Measurements from ENCODE around the gene CSNK1A1L. TPM values are rescaled to one million over a fixed set of nuclear protein-coding genes. Genes with fewer than 3 reads are reported as not detected.

Gene CSNK1A1L
- total RNA-seq (not detected), polyA plus RNA-seq (not detected)
- long read RNA-seq, donor 1, result 0 reads
- long read RNA-seq, donor 2, partial matches to known transcripts, result 0 of 2 reads
- long read RNA-seq, donor 2, other reads (novel, unspliced or antisense), result 0 of 2 reads
- long read RNA-seq, donor 3, result 0 reads

- Histone ChIP-seq H3K4me1 (ENCODE audit: insufficient read depth) (no peaks in the 10 kb centered on the region), H3K27me3 (no peaks in the 10 kb centered on the region), H3K27ac (no peak within 1 kb of the TSS), H3K4me3 (no peak within 1 kb of the TSS), H3K36me3 (no peaks in the 10 kb centered on the region), H3K9me3 (no peaks in the 10 kb centered on the region)
- no peak for DNase-seq
- no peak for TF ChIP-seq POLR2A (IDR thresholded peaks at IDR 0.05)
- TF ChIP-seq CTCF (IDR thresholded peaks at IDR 0.05), result no peak
- no peak for TF ChIP-seq EP300 (IDR thresholded peaks at IDR 0.05)
- WGBS, 3 donors, result 89 to 99% (median 94%) methylated on average over 26 of the region's 26 CpGs
- intact Hi-C loops (cut with DNase I), result loop anchor here in 1 of 4 donors (10.0 kb wide), 1 partner anchor 500 kb away; no protein-coding TSS in a partner anchor
Measured at GRCh38 chr13:37105251-37105714, at the start of gene CSNK1A1L. CSNK1A1L (minus strand) TSS chr13:37105664; CDS start chr13:37105256, 408 bp downstream.

- intact Hi-C loops (cut with DNase I), result no loop called here
- no peak for DNase-seq
- Histone ChIP-seq H3K4me1 (ENCODE audit: insufficient read depth) (no peaks in the 10 kb centered on the region), H3K27ac (no peak overlapping the region), H3K4me3 (no peak overlapping the region), H3K27me3 (no peaks in the 10 kb centered on the region), H3K9me3 (no peaks in the 10 kb centered on the region), H3K36me3 (no peaks in the 10 kb centered on the region)
- TF ChIP-seq CTCF (IDR thresholded peaks at IDR 0.05) (no peak), EP300 (IDR thresholded peaks at IDR 0.05) (no peak), POLR2A (IDR thresholded peaks at IDR 0.05) (no peak)
- 36 to 52% (median 44%) methylated on average over 3 of the region's 3 CpGs for WGBS, 3 donors
Measured at GRCh38 chr13:37149380-37149779, 43.9 kb upstream of the CSNK1A1L start.

- intact Hi-C loops (cut with DNase I), result no loop called here
- no peak overlapping the region for H3K4me3 ChIP-seq
- H3K9me3 ChIP-seq, result no peaks in the 10 kb centered on the region
- no peaks in the 10 kb centered on the region for H3K27me3 ChIP-seq
- no peaks in the 10 kb centered on the region for H3K36me3 ChIP-seq
- H3K27ac ChIP-seq, result no peak overlapping the region
- TF ChIP-seq POLR2A (IDR thresholded peaks at IDR 0.05), result no peak
- no peak for TF ChIP-seq EP300 (IDR thresholded peaks at IDR 0.05)
- TF ChIP-seq CTCF (IDR thresholded peaks at IDR 0.05), result no peak
- no peak for DNase-seq
- no peaks in the 10 kb centered on the region for H3K4me1 ChIP-seq (ENCODE audit: insufficient read depth)
- WGBS, 3 donors, result 49 to 61% (median 49%) methylated on average over 2 of the region's 2 CpGs
Measured at GRCh38 chr13:37148501-37148900, 43.0 kb upstream of the CSNK1A1L start.

GRCh38 chr13:37144661-37145060 is 39.2 kb upstream of the CSNK1A1L start:
- no peaks in the 10 kb centered on the region for H3K4me1 ChIP-seq (ENCODE audit: insufficient read depth)
- no peak overlapping the region for H3K27ac ChIP-seq
- no peaks in the 10 kb centered on the region for H3K9me3 ChIP-seq
- intact Hi-C loops (cut with DNase I), result no loop called here
- no peaks in the 10 kb centered on the region for H3K27me3 ChIP-seq
- TF ChIP-seq EP300 (IDR thresholded peaks at IDR 0.05), result no peak
- no peak for TF ChIP-seq POLR2A (IDR thresholded peaks at IDR 0.05)
- no peak for TF ChIP-seq CTCF (IDR thresholded peaks at IDR 0.05)
- no peaks in the 10 kb centered on the region for H3K36me3 ChIP-seq
- no peak overlapping the region for H3K4me3 ChIP-seq
- no peak for DNase-seq

Measured in ovary (tissue), 10 donors.